ENCODE data around the gene TSFM.

DNA sequence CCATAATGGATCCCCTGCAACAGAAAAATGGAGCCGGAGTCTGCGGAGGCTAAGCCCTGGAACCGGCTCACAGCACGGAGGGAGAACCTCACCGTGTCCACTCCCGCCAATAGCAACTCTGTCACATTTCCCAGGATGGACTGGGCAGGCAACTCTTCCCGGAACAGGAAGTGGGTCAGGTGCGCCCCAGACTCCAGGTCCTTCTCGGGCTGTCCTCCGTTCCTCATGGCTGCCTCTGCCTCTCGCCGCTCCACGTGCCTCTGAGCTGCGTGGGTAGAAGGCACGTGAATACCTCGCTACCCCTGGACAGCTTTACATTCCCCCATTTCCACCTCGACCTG is 18.0 kb upstream of the TSFM start:
- TF ChIP-seq, protein P1, sequence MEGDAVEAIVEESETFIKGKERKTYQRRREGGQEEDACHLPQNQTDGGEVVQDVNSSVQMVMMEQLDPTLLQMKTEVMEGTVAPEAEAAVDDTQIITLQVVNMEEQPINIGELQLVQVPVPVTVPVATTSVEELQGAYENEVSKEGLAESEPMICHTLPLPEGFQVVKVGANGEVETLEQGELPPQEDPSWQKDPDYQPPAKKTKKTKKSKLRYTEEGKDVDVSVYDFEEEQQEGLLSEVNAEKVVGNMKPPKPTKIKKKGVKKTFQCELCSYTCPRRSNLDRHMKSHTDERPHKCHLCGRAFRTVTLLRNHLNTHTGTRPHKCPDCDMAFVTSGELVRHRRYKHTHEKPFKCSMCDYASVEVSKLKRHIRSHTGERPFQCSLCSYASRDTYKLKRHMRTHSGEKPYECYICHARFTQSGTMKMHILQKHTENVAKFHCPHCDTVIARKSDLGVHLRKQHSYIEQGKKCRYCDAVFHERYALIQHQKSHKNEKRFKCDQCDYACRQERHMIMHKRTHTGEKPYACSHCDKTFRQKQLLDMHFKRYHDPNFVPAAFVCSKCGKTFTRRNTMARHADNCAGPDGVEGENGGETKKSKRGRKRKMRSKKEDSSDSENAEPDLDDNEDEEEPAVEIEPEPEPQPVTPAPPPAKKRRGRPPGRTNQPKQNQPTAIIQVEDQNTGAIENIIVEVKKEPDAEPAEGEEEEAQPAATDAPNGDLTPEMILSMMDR (IDR thresholded peaks at IDR 0.05; ENCODE audit: insufficient read depth, low read length, poor library complexity, severe bottlenecking) = no peak
- no peak for TF ChIP-seq EZH2phosphoT487 (conservative IDR thresholded peaks at IDR 0.05; ENCODE audit: low read length)
